GM19395 (cell line): ENCODE measurements around the gene ATP8A2.

Experiments
- ATAC-seq: cut with Tn5 transposase; IDR thresholded peaks from one replicate; pipeline ENCODE4 v1.9.1; 2021; ENCODE audit warnings: mild to moderate bottlenecking, moderate library complexity; ENCODE audit not compliant: unreplicated experiment

Gene ATP8A2

DNA sequence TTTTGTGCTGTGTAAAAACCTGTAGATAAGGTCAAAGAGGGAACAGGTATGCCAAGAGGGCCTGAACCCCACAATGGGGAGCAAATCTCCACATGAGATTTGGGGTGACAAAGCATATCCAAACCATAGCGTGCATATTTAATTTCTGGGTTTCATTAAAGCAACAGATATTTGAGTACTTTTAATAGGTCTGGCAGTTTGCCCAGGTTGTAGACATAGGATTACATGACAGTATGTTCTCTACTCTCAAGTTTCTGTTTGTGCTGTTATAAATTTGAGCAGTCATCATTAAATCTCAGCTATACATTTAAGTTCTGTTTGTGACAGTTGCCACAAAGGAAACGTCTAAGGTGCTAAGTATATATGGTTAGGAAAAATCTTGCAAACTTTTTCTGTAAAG, 236.4 kb downstream of the ATP8A2 start:
- no peak for ATAC-seq

- no peak for ATAC-seq
Observed at GRCh38 chr13:25616674-25617073, 244.9 kb downstream of the ATP8A2 start.

- no peak for ATAC-seq
Observed at GRCh38 chr13:25619897-25620296, 248.1 kb downstream of the ATP8A2 start.

DNA sequence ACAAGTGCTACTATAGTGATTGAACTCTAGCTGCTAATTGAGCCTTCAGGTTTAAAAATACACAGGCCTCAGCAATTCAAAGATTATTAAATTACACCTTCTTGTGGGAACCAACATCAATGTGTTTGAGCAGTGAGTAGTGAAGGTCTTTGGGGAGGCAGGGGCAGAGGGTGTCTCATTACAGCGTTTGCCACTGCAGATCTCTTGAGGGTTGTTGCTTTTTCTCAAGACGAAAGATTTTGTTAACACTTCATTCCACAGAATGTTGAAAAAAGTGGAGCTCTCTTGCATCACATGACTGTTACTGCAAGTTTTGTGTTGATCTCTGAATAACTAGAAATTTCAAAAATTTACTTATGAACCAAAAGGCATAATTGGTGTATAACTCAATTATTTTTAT, 253.6 kb downstream of the ATP8A2 start:
- no peak for ATAC-seq

DNA sequence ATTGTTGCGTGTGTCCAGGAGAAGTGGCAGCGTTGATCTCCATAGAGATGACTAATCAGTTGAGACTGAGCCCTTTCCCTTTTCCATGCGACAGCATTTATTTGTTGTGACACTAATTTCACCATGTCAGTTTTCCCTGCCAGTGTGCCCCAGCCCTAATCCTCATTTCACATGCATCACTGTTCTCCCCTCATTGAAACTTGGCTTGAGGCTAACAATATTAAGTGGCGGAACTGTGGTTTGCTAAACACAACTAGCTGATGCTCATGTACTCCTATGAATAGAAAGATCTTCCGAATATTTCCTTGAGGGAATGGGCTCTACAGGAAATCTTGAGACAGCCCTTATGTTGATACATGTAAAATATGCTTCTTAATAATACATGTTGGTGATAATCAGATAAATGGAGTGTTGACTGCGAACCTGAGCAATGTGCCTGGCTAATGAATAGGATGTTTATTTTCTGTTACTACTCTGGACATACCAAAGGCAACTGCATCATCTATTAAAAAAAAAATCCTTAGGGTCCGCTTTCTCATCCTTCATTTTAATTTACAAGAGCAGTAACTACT, 258.6 kb downstream of the ATP8A2 start:
- no peak for ATAC-seq

- no peak for ATAC-seq
Observed at GRCh38 chr13:25632166-25632888, 260.6 kb downstream of the ATP8A2 start.

GRCh38 chr13:25633093-25633492, 261.3 kb downstream of the ATP8A2 start:
- ATAC-seq, result no peak

- ATAC-seq, result no peak
Observed at GRCh38 chr13:25645681-25646080, 273.9 kb downstream of the ATP8A2 start.

DNA sequence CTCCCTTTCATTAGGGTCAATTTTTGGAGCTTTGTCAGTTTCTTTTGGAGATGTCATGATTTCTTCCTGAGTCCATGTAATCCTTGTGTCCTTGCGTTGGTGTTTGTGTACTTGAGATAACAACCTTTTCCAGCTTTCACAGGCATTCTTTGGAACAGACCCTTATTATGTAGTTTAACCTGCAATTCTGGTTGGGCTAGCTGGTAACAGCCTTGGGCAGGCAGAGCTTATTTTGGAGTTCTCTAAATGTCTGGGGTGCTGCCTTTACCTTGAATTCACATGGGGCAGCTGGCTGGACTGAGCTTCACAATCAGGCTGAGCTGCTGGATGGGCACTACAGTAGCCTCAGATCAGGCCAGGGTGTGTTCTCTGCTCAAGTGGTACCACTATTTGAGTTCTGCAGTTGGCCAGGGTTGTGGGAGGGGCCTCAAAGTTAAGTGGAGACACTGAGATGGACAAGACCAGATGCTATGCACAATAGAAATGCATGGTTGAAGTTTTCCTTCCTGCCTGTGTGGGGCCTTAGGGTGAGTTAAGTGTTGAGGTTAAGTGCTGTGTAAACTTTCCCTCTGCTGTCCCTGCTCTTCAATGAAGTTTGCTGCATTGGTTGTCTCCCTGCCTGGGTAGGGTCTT, 277.3 kb downstream of the ATP8A2 start:
- no peak for ATAC-seq

- no peak for ATAC-seq
Observed at GRCh38 chr13:25652764-25653163, 281.0 kb downstream of the ATP8A2 start.

DNA sequence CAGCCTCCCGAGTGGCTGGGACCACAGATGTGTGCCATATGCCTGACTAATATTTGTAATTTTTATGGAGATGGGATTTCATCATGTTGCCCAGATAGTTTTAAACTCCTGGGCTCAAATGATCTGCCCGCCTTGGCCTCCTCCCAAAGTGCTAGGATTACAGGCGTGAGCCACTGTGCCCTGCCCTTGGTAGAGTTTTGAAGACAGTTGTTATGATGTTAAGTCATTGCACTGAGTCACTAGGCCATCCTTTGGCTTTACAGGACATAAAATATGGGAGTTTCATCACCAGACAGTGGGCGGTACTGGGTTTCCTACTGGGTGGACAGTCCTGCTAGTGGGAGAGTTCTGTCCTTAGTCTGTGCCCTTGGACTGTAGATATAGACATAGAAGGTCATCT, 282.5 kb downstream of the ATP8A2 start:
- no peak for ATAC-seq

DNA sequence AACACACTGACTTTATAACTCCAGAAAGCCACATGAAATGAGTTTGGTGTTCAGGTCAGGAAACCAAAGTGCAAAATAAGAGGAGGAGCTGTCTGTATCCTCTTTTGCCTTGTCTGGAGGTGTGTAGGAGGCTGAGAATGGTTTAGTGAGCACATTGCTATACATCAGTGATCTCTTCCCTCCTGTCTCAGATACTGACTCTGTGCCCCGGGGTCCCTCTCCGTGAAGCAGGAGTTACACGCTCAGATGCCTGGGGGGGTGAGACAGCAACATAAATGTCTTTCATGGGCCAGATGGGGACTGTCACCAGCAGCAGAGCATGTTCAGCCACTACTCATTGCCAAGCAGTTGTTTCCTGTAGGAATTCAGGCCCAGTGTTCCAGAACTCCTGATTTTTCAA, 285.4 kb downstream of the ATP8A2 start:
- ATAC-seq, result no peak

DNA sequence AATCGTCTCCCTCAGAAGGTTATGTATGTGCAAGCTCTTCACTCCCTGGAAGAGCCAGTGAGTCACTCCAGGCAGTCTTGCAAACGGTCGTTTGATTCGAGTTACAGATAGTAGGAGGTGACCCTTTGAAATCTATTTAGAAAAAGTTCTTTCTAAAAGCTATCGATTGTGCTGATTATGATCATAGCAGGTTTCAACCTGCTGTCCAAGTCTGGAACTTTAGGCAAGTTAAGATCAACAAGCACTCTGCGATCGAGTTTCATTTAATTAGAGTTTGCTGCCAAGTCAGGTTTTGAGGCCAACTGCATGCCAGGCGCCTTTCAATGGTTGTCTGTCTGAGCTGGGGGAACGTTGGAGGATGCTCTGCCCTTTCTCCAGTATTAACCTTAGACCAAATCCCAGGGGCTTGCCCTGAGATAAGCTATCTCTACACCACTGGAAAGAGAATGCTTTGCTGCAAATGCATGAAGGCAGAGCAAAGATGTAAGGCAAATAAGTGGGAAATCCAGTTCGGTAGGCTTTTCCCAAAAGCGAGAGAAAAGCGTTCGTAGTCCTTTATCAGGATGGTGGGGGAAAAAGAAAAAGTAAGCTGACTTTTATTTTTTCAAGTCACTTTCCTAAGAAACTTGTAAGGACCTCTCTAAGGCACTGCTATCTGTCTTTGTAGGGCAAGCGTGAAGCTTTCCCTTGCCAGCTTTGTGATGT, 287.5 kb downstream of the ATP8A2 start:
- no peak for ATAC-seq

- ATAC-seq, result no peak
Observed at GRCh38 chr13:25660996-25661395, 289.2 kb downstream of the ATP8A2 start.

- no peak for ATAC-seq
Observed at GRCh38 chr13:25662516-25662915, 290.7 kb downstream of the ATP8A2 start.

GRCh38 chr13:25668345-25668744, 296.6 kb downstream of the ATP8A2 start:
- no peak for ATAC-seq

DNA sequence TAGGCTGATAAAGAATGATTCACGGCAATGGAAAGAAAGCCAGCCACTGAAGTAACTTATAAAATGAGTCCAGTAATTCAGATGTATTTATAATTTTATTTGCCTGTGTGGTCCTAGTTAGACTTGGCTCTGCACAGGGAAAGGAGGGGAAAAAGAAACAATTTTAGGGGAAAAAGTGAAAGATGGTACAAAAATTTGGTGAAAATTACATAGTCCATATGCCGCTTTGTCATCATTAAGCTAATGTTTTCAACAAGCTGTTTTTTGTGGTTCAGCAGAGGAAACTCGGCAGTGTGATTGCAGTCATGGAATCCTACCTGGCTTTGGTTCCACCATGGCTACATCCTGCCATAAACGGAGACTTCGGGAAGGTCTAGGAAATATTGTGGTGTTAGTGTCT, 301.9 kb downstream of the ATP8A2 start:
- ATAC-seq, result no peak

DNA sequence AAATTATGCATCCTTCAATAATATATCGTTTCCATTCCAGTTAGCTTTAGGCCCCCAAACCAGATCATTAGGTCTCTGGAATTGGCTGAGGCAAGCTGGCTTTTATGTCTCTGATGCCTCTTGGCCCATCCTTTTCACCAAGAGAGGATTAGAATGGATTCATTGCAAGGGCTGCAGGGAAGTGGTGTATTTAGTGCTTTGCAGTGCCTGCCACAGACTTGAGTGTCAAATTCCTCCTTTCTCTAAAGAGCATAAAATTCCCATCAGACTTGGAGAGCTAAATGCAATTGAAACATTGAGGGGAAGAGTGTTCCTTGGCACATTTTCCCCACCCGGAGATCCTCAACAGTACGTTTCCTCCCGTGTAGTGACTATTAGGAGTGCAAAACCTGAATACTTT, 302.6 kb downstream of the ATP8A2 start:
- no peak for ATAC-seq

DNA sequence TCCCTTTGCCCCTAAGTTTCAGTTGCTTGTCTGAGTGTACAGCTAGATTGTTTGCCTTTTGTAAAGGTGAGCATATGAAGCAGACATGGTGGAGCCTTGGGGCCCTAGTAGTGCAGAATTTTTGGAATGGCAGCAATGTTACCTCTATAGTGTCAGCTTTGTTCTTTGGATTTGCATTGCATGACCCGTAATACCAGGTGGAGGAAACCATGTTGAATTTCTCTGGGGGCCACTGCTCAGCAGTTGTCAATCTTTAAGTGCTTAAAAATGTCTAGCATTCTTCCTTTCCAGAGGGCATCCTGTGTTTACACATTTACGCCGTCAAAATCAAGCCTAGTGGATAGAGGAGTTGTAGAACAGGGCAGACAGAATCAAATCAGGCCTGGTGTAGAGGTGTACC, 303.3 kb downstream of the ATP8A2 start:
- no peak for ATAC-seq

GRCh38 chr13:25677956-25678355, 306.2 kb downstream of the ATP8A2 start:
- no peak for ATAC-seq

- ATAC-seq, result no peak
Observed at GRCh38 chr13:25678398-25678797, 306.6 kb downstream of the ATP8A2 start.

GRCh38 chr13:25679159-25679558, 307.4 kb downstream of the ATP8A2 start:
- ATAC-seq, result no peak
